ENCODE results near the gene ARID3C. TPM values are rescaled to one million over a fixed set of nuclear protein-coding genes. Genes with fewer than 3 reads are reported as not detected.

Gene ARID3C
- total and polyA plus RNA-seq, 2 experiments from 2014 or later = 0.49 TPM; not detected in 1

DNA sequence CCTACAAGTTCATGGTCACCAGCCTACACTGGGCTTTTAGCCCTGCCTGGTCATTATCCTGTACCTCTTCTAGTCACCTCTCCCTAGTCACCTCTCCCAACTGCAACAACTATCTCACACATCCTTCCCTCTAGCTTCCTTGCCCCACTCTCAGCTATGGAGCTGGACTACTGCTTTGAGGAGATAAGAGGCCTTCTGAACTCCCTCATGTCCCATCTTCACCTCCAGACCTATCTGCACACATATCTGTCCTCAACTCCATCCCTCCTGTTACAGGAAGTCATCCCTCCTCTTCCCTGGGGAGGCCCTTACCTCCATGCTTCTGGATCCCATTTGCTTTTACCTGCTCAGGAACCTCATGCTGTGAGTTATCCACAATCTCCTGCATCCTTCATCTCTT lies 22.7 kb downstream of the ARID3C start (continued):
- TF ChIP-seq, protein P1, sequence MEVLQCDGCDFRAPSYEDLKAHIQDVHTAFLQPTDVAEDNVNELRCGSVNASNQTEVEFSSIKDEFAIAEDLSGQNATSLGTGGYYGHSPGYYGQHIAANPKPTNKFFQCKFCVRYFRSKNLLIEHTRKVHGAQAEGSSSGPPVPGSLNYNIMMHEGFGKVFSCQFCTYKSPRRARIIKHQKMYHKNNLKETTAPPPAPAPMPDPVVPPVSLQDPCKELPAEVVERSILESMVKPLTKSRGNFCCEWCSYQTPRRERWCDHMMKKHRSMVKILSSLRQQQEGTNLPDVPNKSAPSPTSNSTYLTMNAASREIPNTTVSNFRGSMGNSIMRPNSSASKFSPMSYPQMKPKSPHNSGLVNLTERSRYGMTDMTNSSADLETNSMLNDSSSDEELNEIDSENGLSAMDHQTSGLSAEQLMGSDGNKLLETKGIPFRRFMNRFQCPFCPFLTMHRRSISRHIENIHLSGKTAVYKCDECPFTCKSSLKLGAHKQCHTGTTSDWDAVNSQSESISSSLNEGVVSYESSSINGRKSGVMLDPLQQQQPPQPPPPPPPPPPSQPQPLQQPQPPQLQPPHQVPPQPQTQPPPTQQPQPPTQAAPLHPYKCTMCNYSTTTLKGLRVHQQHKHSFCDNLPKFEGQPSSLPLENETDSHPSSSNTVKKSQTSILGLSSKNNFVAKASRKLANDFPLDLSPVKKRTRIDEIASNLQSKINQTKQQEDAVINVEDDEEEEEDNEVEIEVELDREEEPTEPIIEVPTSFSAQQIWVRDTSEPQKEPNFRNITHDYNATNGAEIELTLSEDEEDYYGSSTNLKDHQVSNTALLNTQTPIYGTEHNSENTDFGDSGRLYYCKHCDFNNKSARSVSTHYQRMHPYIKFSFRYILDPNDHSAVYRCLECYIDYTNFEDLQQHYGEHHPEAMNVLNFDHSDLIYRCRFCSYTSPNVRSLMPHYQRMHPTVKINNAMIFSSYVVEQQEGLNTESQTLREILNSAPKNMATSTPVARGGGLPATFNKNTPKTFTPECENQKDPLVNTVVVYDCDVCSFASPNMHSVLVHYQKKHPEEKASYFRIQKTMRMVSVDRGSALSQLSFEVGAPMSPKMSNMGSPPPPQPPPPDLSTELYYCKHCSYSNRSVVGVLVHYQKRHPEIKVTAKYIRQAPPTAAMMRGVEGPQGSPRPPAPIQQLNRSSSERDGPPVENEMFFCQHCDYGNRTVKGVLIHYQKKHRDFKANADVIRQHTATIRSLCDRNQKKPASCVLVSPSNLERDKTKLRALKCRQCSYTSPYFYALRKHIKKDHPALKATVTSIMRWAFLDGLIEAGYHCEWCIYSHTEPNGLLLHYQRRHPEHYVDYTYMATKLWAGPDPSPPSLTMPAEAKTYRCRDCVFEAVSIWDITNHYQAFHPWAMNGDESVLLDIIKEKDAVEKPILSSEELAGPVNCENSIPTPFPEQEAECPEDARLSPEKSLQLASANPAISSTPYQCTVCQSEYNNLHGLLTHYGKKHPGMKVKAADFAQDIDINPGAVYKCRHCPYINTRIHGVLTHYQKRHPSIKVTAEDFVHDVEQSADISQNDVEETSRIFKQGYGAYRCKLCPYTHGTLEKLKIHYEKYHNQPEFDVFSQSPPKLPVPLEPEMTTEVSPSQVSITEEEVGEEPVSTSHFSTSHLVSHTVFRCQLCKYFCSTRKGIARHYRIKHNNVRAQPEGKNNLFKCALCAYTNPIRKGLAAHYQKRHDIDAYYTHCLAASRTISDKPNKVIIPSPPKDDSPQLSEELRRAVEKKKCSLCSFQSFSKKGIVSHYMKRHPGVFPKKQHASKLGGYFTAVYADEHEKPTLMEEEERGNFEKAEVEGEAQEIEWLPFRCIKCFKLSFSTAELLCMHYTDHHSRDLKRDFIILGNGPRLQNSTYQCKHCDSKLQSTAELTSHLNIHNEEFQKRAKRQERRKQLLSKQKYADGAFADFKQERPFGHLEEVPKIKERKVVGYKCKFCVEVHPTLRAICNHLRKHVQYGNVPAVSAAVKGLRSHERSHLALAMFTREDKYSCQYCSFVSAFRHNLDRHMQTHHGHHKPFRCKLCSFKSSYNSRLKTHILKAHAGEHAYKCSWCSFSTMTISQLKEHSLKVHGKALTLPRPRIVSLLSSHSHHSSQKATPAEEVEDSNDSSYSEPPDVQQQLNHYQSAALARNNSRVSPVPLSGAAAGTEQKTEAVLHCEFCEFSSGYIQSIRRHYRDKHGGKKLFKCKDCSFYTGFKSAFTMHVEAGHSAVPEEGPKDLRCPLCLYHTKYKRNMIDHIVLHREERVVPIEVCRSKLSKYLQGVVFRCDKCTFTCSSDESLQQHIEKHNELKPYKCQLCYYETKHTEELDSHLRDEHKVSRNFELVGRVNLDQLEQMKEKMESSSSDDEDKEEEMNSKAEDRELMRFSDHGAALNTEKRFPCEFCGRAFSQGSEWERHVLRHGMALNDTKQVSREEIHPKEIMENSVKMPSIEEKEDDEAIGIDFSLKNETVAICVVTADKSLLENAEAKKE (CRISPR knock-in tag; IDR thresholded peaks at IDR 0.05) = no peak
- TF ChIP-seq NANOG (IDR thresholded peaks at IDR 0.05; ENCODE audit: borderline replicate concordance) (no peak), ZNF331 (CRISPR knock-in tag; IDR thresholded peaks at IDR 0.05; ENCODE audit: low read depth) (no peak), ZNF114 (CRISPR knock-in tag; IDR thresholded peaks at IDR 0.05) (no peak)
- TF ChIP-seq, protein P2, sequence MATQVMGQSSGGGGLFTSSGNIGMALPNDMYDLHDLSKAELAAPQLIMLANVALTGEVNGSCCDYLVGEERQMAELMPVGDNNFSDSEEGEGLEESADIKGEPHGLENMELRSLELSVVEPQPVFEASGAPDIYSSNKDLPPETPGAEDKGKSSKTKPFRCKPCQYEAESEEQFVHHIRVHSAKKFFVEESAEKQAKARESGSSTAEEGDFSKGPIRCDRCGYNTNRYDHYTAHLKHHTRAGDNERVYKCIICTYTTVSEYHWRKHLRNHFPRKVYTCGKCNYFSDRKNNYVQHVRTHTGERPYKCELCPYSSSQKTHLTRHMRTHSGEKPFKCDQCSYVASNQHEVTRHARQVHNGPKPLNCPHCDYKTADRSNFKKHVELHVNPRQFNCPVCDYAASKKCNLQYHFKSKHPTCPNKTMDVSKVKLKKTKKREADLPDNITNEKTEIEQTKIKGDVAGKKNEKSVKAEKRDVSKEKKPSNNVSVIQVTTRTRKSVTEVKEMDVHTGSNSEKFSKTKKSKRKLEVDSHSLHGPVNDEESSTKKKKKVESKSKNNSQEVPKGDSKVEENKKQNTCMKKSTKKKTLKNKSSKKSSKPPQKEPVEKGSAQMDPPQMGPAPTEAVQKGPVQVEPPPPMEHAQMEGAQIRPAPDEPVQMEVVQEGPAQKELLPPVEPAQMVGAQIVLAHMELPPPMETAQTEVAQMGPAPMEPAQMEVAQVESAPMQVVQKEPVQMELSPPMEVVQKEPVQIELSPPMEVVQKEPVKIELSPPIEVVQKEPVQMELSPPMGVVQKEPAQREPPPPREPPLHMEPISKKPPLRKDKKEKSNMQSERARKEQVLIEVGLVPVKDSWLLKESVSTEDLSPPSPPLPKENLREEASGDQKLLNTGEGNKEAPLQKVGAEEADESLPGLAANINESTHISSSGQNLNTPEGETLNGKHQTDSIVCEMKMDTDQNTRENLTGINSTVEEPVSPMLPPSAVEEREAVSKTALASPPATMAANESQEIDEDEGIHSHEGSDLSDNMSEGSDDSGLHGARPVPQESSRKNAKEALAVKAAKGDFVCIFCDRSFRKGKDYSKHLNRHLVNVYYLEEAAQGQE (IDR thresholded peaks at IDR 0.05; ENCODE audit: unreplicated experiment) = no peak
- TF ChIP-seq, protein P3, sequence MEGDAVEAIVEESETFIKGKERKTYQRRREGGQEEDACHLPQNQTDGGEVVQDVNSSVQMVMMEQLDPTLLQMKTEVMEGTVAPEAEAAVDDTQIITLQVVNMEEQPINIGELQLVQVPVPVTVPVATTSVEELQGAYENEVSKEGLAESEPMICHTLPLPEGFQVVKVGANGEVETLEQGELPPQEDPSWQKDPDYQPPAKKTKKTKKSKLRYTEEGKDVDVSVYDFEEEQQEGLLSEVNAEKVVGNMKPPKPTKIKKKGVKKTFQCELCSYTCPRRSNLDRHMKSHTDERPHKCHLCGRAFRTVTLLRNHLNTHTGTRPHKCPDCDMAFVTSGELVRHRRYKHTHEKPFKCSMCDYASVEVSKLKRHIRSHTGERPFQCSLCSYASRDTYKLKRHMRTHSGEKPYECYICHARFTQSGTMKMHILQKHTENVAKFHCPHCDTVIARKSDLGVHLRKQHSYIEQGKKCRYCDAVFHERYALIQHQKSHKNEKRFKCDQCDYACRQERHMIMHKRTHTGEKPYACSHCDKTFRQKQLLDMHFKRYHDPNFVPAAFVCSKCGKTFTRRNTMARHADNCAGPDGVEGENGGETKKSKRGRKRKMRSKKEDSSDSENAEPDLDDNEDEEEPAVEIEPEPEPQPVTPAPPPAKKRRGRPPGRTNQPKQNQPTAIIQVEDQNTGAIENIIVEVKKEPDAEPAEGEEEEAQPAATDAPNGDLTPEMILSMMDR (conservative IDR thresholded peaks at IDR 0.05; ENCODE audit: low read depth in 2 of 2) = no peak

Data from GM23338 (cell line).